ENCODE measurements around the gene KDELR1. TPM values are rescaled to one million over a fixed set of nuclear protein-coding genes. Genes with fewer than 3 reads are reported as not detected.

The KDELR1 gene
- total and polyA plus RNA-seq, 4 donors = 101 to 156 (median 125) TPM

GRCh38 chr19:48353677-48354076 is 37.7 kb downstream of the KDELR1 start:
- no peak overlapping the region for H3K27ac ChIP-seq (ENCODE audit: low read depth in 1 of 2, low read length in 1 of 2)
- no peak overlapping the region for H3K9ac ChIP-seq (ENCODE audit: insufficient read depth in 1 of 2, low read length in 2 of 2)
- no peak for TF ChIP-seq CTCF (IDR thresholded peaks at IDR 0.05; ENCODE audit: control extremely low read depth, extremely low read depth)
- 88 to 89% methylated on average over 5 of the region's 5 CpGs for WGBS, 2 donors
- H3K36me3 ChIP-seq (ENCODE audit: control insufficient read depth in 4 of 4, insufficient read depth in 4 of 4, low read length in 4 of 4) = no peaks in the 10 kb centered on the region
- no peaks in the 10 kb centered on the region for H3K4me1 ChIP-seq (ENCODE audit: control insufficient read depth in 5 of 5, insufficient read depth in 5 of 5, low read length in 5 of 5)
- DNase-seq (no peak), ATAC-seq (ENCODE audit: insufficient read depth, low FRiP score) (no peak)
- H3K9me3 ChIP-seq (ENCODE audit: control insufficient read depth in 4 of 4, insufficient read depth in 3 of 4, low read length in 3 of 4) = no peaks in the 10 kb centered on the region
- no peaks in the 10 kb centered on the region for H3K27me3 ChIP-seq (ENCODE audit: control insufficient read depth in 3 of 3, insufficient read depth in 3 of 3, low read length in 2 of 3)
- no peak overlapping the region for H3K4me3 ChIP-seq

- H3K9ac ChIP-seq (ENCODE audit: insufficient read depth in 1 of 2, low read length in 2 of 2) = no peak overlapping the region
- no peaks in the 10 kb centered on the region for H3K36me3 ChIP-seq (ENCODE audit: control insufficient read depth in 4 of 4, insufficient read depth in 4 of 4, low read length in 4 of 4)
- DNase-seq = peak; percentile 51 to 67 (median 51)
- no peaks in the 10 kb centered on the region for H3K9me3 ChIP-seq (ENCODE audit: control insufficient read depth in 4 of 4, insufficient read depth in 3 of 4, low read length in 3 of 4)
- no peak overlapping the region for H3K4me3 ChIP-seq
- peak; percentile 66 for ATAC-seq (ENCODE audit: insufficient read depth, low FRiP score)
- H3K27ac ChIP-seq (ENCODE audit: low read depth in 1 of 2, low read length in 1 of 2) = no peak overlapping the region
- peaks cover 0 to 2% (median 0%) of the 10 kb centered on the region in 5 donors for H3K4me1 ChIP-seq (ENCODE audit: control insufficient read depth in 5 of 5, insufficient read depth in 5 of 5, low read length in 5 of 5)
- no peaks in the 10 kb centered on the region for H3K27me3 ChIP-seq (ENCODE audit: control insufficient read depth in 3 of 3, insufficient read depth in 3 of 3, low read length in 2 of 3)
- TF ChIP-seq CTCF (IDR thresholded peaks at IDR 0.05; ENCODE audit: control extremely low read depth, extremely low read depth) = peak; percentile 42
- 40 to 45% methylated on average over 8 of the region's 8 CpGs for WGBS, 2 donors
Observed at GRCh38 chr19:48351341-48351752, 40.0 kb downstream of the KDELR1 start.

- ATAC-seq (ENCODE audit: insufficient read depth, low FRiP score) (no peak), DNase-seq (no peak)
- no peak for TF ChIP-seq CTCF (IDR thresholded peaks at IDR 0.05; ENCODE audit: control extremely low read depth, extremely low read depth)
- 95% methylated on average over 5 of the region's 5 CpGs for WGBS, 2 donors
- Histone ChIP-seq H3K36me3 (ENCODE audit: control insufficient read depth in 4 of 4, insufficient read depth in 4 of 4, low read length in 4 of 4) (no peaks in the 10 kb centered on the region), H3K4me3 (no peak overlapping the region), H3K9me3 (ENCODE audit: control insufficient read depth in 4 of 4, insufficient read depth in 3 of 4, low read length in 3 of 4) (no peaks in the 10 kb centered on the region), H3K27me3 (ENCODE audit: control insufficient read depth in 3 of 3, insufficient read depth in 3 of 3, low read length in 2 of 3) (no peaks in the 10 kb centered on the region), H3K27ac (ENCODE audit: low read depth in 1 of 2, low read length in 1 of 2) (no peak overlapping the region), H3K4me1 (ENCODE audit: control insufficient read depth in 5 of 5, insufficient read depth in 5 of 5, low read length in 5 of 5) (peaks cover 0 to 2% (median 0%) of the 10 kb centered on the region in 5 donors), H3K9ac (ENCODE audit: insufficient read depth in 1 of 2, low read length in 2 of 2) (no peak overlapping the region)
Observed at GRCh38 chr19:48350856-48351255, 40.5 kb downstream of the KDELR1 start.

GRCh38 chr19:48348737-48349136 is 42.6 kb downstream of the KDELR1 start:
- WGBS, 2 donors = 91 to 92% methylated on average over 7 of the region's 7 CpGs
- TF ChIP-seq CTCF (IDR thresholded peaks at IDR 0.05; ENCODE audit: control extremely low read depth, extremely low read depth) = no peak
- Histone ChIP-seq H3K4me1 (ENCODE audit: control insufficient read depth in 5 of 5, insufficient read depth in 5 of 5, low read length in 5 of 5) (peaks cover 0 to 2% (median 0%) of the 10 kb centered on the region in 5 donors), H3K36me3 (ENCODE audit: control insufficient read depth in 4 of 4, insufficient read depth in 4 of 4, low read length in 4 of 4) (no peaks in the 10 kb centered on the region), H3K9ac (ENCODE audit: insufficient read depth in 1 of 2, low read length in 2 of 2) (no peak overlapping the region), H3K27ac (ENCODE audit: low read depth in 1 of 2, low read length in 1 of 2) (no peak overlapping the region), H3K9me3 (ENCODE audit: control insufficient read depth in 4 of 4, insufficient read depth in 3 of 4, low read length in 3 of 4) (no peaks in the 10 kb centered on the region), H3K27me3 (ENCODE audit: control insufficient read depth in 3 of 3, insufficient read depth in 3 of 3, low read length in 2 of 3) (no peaks in the 10 kb centered on the region), H3K4me3 (no peak overlapping the region)
- DNase-seq (no peak), ATAC-seq (ENCODE audit: insufficient read depth, low FRiP score) (no peak)
